Heart left ventricle (tissue), 16 donors: ENCODE measurements around the gene MUC2. TPM values are rescaled to one million over a fixed set of nuclear protein-coding genes. Genes with fewer than 3 reads are reported as not detected.

Experiments
- ATAC-seq, 4 donors: fragments of 200-7000 bp; cut with Tn5 transposase; one replicate each; pipeline ENCODE4 v1.9.1; 2020 to 2022; ENCODE audit warnings: moderate library complexity in 4 of 4, mild to moderate bottlenecking in 3 of 4, moderate number of reproducible peaks in 1 of 4
- DNase-seq, 5 donors: peaks; one replicate each; pipeline ENCODE4 v3.0.0-alpha.2; 2020
- H3K27ac ChIP-seq, 12 donors: fragments of 200-600 bp; sonication (generic) in 4 of 12; one replicate each; pipeline versions ENCODE4 v1.5.0 to v1.8.0; 2016 to 2022; ENCODE audit warnings: mild to moderate bottlenecking in 2 of 12
- H3K27me3 ChIP-seq, 9 donors: fragments of 200-600 bp; sonication (generic) in 2 of 9; one replicate each; pipeline versions ENCODE4 v1.5.1 to v1.8.0; 2016 to 2022; ENCODE audit warnings: mild to moderate bottlenecking in 3 of 9
- H3K36me3 ChIP-seq, 9 donors: fragments of 200-600 bp; sonication (generic) in 2 of 9; one replicate each; pipeline versions ENCODE4 v1.5.0 to v1.8.0; 2018 to 2022; ENCODE audit warnings: mild to moderate bottlenecking in 2 of 9
- H3K4me1 ChIP-seq, 12 donors: fragments of 200-600 bp; sonication (generic) in 4 of 12; one replicate each; pipeline versions ENCODE4 v1.5.0 to v1.8.0; 2016 to 2022; ENCODE audit warnings: mild to moderate bottlenecking in 3 of 12
- H3K4me3 ChIP-seq, 12 donors: fragments of 200-600 bp; sonication (generic) in 4 of 12; one replicate each; pipeline versions ENCODE4 v1.5.0 to v1.8.0; 2017 to 2022; ENCODE audit warnings: mild to moderate bottlenecking in 9 of 12, moderate library complexity in 4 of 12
- H3K9me3 ChIP-seq, 12 donors: fragments of 200-600 bp; sonication (generic) in 4 of 12; one replicate each; pipeline versions ENCODE4 v1.5.0 to v1.8.0; 2016 to 2022; ENCODE audit warnings: mild to moderate bottlenecking in 1 of 12
- POLR2A ChIP-seq, 2 donors: fragments of 450-650 bp; IDR thresholded peaks; one replicate each; pipeline ENCODE4 v1.6.1; 2017; ENCODE audit warnings: antibody characterized with exemption in 2 of 2, mild to moderate bottlenecking in 2 of 2, moderate library complexity in 2 of 2
- WGBS, 4 donors: extraction: QIAGEN DNeasy Blood & Tissue Kit in 2 of 4; methylation state at CpG; one replicate each; pipeline versions ENCODE4 v1.1.5 to v1.1.7; 2013 to 2018; 5-methylcytosine and 5-hydroxymethylcytosine counted together
- intact Hi-C, 10 donors: fragments of 100-400 bp; cut with DNase I; formaldehyde crosslinking; loops; one replicate each; pipeline versions ENCODE4 v1.11.1 to v1.14.2; 2022
- polyA plus RNA-seq, 2 donors: library from polyadenylated mRNA; stranded (reverse); fragments of 200-250 nt; gene quantifications; one replicate each; pipeline ENCODE4 v1.2.3, GENCODE V29; 2013
- total RNA-seq, 9 donors: library from RNA; depleted of rRNA in 2 of 9; stranded (reverse); fragments of >200 nt in 2 of 9; fragmentation: NEBNext Ultra II Directional in 3 of 9; extraction: Animal tissue kit (Norgen Biotek cat#: 25700) in 3 of 9; gene quantifications; one replicate each; pipeline versions ENCODE4 v1.1.0 to v1.2.4, GENCODE V29; 2016 to 2023
- TF ChIP-seq, protein P1 (sequence below), 12 donors: fragments of 200-600 bp; sonication (generic) in 4 of 12; IDR thresholded peaks; one replicate each; pipeline versions ENCODE4 v1.5.0 to v1.8.0; 2018 to 2022; ENCODE audit warnings: antibody characterized with exemption in 12 of 12, mild to moderate bottlenecking in 5 of 12
- donor health status: ischemic (EF 13 %, LVEDD 7.1; RV severe dilation, severe dysfunction).
- donor health status: healthy with polysubstance abuse.
- donor health status: DM: no; HTN: yes; CAD: no.
- donor health status: DM: no; HTN: no; CAD: no.
- donor health status: ischemic (EF 25% LVEDD 6.9; RV normal size, moderate dysfunction).
- donor health status: ischemic (EF 25% LVEDD 5.7; RV mildly dilated, moderate dysfunction).
- donor health status: healthy.
- donor health status: DM: yes; HTN: yes; CAD: no.
- donor health status: ischemic (EF 35%, LVEDD 5.7; RV mildly dilated, moderate dysfunction).
- donor health status: nonischemic (EF 11% LVEDD 7.7; RV severe dilation, severe dysfunction).
- donor health status: DM: yes; HTN: yes; CAD: no.
- donor health status: PGD.
- donor health status: ischemic (EF 29% LVEDD 5.4; RV normal size, mild dysfunction).
- donor health status: nonischemic (EF 23%, LVEDD 6.1; RV moderate dilation, normal function).

Gene MUC2
- total and polyA plus RNA-seq, 11 donors: 0.01 to 0.07 TPM; not detected in 9

DNA sequence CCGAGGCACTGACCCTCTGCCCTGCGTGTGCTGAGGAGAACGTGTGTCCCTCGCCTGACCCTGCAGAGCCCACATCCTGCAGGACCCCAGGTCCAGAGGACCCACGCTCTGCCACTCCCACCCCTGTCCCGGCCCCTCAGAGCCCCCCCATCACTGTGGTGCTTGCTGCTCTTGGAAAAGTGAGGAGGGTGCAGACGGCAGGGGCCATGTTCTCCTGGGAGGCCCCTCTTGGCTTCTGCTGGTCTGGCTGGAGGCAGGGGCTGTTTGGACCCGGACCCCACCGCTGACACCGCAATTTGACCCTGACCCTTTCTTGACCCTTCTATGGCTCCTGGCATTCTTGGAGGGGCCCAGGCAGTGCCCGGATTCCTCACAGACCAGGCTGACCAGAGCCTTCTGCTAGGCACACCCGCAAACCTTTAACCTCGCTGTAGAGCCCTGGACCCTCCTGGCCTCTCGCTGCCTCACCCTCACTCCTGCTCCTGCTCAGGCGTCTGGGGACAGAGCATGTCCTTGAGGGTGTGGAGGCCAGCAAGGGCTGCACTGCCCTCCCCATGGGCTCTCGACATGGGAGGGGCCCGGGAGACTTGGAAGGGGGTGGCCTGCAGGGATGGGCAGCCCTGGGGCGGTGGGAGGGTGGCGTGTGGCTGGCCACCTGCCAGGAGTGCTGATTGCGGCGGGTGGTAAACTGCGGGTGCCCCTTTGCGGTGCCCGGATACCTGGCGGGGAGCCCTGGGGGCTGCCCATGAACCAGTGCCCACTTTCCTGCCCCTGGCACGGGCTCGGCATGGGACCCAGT, 46.1 kb downstream of the MUC2 start:
- DNase-seq (peak in 1 of 5 donors; percentile 20), ATAC-seq (no peak)
- Histone ChIP-seq H3K9me3 (no peaks in the 10 kb centered on the region), H3K27ac (no peak overlapping the region), H3K4me3 (no peak overlapping the region), H3K36me3 (no peaks in the 10 kb centered on the region), H3K27me3 (peaks cover 0 to 29% (median 0%) of the 10 kb centered on the region in 9 donors), H3K4me1 (no peaks in the 10 kb centered on the region)
- no peak for TF ChIP-seq POLR2A (IDR thresholded peaks at IDR 0.05)
- TF ChIP-seq, protein P1, sequence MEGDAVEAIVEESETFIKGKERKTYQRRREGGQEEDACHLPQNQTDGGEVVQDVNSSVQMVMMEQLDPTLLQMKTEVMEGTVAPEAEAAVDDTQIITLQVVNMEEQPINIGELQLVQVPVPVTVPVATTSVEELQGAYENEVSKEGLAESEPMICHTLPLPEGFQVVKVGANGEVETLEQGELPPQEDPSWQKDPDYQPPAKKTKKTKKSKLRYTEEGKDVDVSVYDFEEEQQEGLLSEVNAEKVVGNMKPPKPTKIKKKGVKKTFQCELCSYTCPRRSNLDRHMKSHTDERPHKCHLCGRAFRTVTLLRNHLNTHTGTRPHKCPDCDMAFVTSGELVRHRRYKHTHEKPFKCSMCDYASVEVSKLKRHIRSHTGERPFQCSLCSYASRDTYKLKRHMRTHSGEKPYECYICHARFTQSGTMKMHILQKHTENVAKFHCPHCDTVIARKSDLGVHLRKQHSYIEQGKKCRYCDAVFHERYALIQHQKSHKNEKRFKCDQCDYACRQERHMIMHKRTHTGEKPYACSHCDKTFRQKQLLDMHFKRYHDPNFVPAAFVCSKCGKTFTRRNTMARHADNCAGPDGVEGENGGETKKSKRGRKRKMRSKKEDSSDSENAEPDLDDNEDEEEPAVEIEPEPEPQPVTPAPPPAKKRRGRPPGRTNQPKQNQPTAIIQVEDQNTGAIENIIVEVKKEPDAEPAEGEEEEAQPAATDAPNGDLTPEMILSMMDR (IDR thresholded peaks at IDR 0.05): no peak
- 68 to 82% (median 76%) methylated on average over 16 to 27 of the region's 27 CpGs for WGBS, 4 donors
- intact Hi-C loops: no loop called here

DNA sequence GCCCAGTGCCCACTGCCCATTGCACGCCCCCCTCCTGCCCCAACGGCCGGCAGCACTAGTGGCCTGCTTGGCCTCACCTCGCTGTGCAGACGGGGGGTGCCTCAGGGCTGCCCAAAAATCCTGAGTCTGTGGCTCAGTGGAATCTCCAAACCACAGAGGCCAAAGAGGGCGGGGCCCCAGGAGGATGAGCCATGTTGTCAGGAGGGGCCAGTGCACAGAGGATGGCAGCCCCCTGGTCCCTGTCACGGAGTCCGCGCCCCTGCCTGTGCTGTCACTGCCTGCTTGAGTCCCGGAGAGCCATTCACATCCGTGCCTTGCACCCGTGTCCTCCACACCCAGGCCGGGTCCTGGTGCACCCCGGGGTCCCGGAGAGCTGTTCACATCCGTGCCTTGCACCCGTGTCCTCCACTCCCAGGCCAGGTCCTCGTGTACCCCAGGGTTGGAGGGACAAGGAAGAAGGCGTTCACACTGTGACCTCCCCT, 46.7 kb downstream of the MUC2 start:
- H3K27me3 ChIP-seq: peaks cover 0 to 31% (median 0%) of the 10 kb centered on the region in 9 donors
- 83 to 89% (median 86%) methylated on average over 6 to 19 of the region's 19 CpGs for WGBS, 4 donors
- intact Hi-C loops: no loop called here
- H3K4me1 ChIP-seq: no peaks in the 10 kb centered on the region
- H3K9me3 ChIP-seq: no peaks in the 10 kb centered on the region
- no peaks in the 10 kb centered on the region for H3K36me3 ChIP-seq
- TF ChIP-seq, protein P1 (IDR thresholded peaks at IDR 0.05): no peak
- no peak for TF ChIP-seq POLR2A (IDR thresholded peaks at IDR 0.05)
- no peak overlapping the region for H3K27ac ChIP-seq
- no peak for ATAC-seq
- H3K4me3 ChIP-seq: no peak overlapping the region
- peak in 1 of 5 donors; percentile 37 for DNase-seq

DNA sequence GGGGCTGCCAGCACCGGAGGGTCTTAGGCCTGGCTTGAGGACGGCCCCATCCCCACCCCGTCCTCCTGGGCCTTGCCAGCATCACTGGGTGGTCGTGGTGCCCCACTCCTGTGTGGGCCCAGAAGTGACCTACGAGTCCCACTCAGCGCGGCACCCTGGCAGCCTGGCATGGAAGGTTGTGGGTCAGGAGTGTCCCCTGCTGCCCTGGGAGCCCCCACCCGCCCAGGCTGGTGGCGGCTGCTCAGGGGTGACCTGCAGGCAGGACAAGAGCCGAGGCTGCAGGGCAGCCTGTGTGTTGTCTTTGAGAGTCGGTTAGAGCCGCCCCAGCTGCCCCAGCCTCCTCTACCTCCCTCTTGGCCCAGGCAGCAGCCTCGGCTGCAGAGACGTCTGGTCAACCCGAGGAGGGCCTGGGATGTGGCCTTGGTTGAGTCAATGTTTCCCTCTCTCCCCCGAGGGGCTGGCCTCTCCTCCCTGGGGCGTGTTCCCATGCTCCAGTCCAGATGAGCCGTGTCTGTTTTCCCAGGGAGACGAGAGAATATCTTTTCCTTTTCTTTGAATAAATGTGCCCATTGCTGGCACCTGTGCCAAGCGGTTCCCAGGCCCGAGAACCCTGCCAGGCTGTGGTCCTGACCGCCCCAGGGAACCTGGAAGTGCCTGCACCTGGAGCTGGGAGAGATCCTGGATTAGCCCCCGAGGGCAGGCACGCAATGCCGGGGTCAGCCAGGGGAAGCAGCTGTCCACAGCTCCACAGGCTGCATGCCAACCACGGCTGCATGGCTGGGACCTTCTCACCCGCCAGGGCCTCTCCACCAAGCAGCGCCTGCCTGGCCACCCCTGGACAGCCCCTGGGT, 47.4 kb downstream of the MUC2 start:
- Histone ChIP-seq H3K27me3 (peaks cover 0 to 38% (median 0%) of the 10 kb centered on the region in 9 donors), H3K36me3 (no peaks in the 10 kb centered on the region), H3K27ac (no peak overlapping the region), H3K4me1 (no peaks in the 10 kb centered on the region), H3K9me3 (no peaks in the 10 kb centered on the region), H3K4me3 (no peak overlapping the region)
- DNase-seq: peak in 2 of 5 donors; percentile 28 to 41
- TF ChIP-seq POLR2A (IDR thresholded peaks at IDR 0.05): no peak
- TF ChIP-seq, protein P1 (IDR thresholded peaks at IDR 0.05): no peak
- no peak for ATAC-seq
- intact Hi-C loops: no loop called here
- 61 to 71% (median 65%) methylated on average over 15 to 28 of the region's 28 CpGs for WGBS, 4 donors

DNA sequence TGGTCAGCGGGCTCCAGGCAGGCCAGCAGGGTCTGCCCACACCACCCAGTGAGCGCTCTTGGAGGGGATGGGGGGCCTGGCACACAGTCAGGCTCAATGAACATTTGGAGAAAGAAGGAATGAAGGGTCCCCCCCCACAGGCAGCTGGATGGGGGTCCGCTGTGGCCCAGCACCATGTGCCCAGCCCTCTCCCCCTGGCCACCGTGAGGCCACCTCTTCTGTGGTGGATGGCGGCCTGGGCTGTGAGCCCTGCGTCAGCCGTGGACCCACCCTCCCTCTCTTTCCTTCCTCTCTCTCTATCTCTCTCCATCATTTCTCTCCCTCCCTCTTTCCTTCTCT, 48.0 kb downstream of the MUC2 start:
- WGBS, 4 donors: 78 to 83% (median 80%) methylated on average over 5 to 7 of the region's 7 CpGs
- H3K4me3 ChIP-seq: no peak overlapping the region
- no peak overlapping the region for H3K27ac ChIP-seq
- H3K27me3 ChIP-seq: peaks cover 0 to 44% (median 0%) of the 10 kb centered on the region in 9 donors
- ATAC-seq (no peak), DNase-seq (no peak)
- intact Hi-C loops: no loop called here
- TF ChIP-seq, protein P1 (IDR thresholded peaks at IDR 0.05): no peak
- TF ChIP-seq POLR2A (IDR thresholded peaks at IDR 0.05): no peak
- no peaks in the 10 kb centered on the region for H3K36me3 ChIP-seq
- no peaks in the 10 kb centered on the region for H3K4me1 ChIP-seq
- H3K9me3 ChIP-seq: no peaks in the 10 kb centered on the region
